ENCODE measurements around the gene PLIN3. TPM values are rescaled to one million over a fixed set of nuclear protein-coding genes. Genes with fewer than 3 reads are reported as not detected.
"Not testable (repeated sequence)": the region's sequence is repeated elsewhere in the genome, so short reads cannot be mapped to it uniquely, and the experiment has no call there.

PLIN3 gene
- total and polyA plus RNA-seq, 2 of the 8 experiments (the other 6 are each of a cell fraction or from before 2014, with no cell fraction given) = 60.7 to 61.5 TPM

- H2BK15ac ChIP-seq (ENCODE audit: low read length); H2BK5ac ChIP-seq (ENCODE audit: low read depth, low read length); H3K4ac ChIP-seq (replicated peaks; ENCODE audit: insufficient read length, low read depth, low read length); H2AK5ac ChIP-seq (ENCODE audit: low read depth, low read length); H3K4me1 ChIP-seq (replicated peaks in 1 of 4; ENCODE audit: control insufficient read depth in 3 of 4, insufficient read depth in 4 of 4, low read length in 3 of 4); H4K5ac ChIP-seq (ENCODE audit: insufficient read length, low read depth, low read length); H2AFZ ChIP-seq (ENCODE audit: low read length); H3K27me3 ChIP-seq (replicated peaks in 1 of 4; ENCODE audit: control insufficient read depth in 3 of 4, extremely low read depth in 1 of 4, insufficient read depth in 3 of 4, low read length in 3 of 4); H3K14ac ChIP-seq (ENCODE audit: insufficient read length); H4K20me1 ChIP-seq (replicated peaks in 1 of 2; ENCODE audit: control insufficient read depth in 1 of 2, insufficient read depth in 2 of 2, low read length in 2 of 2); DNase-seq (ENCODE audit: low read depth in 1 of 2, low spot score in 2 of 2); H3K27ac ChIP-seq (ENCODE audit: low read depth, low read length); H3K23ac ChIP-seq (ENCODE audit: insufficient read length); H3K79me1 ChIP-seq (ENCODE audit: low read depth, low read length); H3K79me2 ChIP-seq (ENCODE audit: control insufficient read depth in 1 of 2, insufficient read depth in 2 of 2, low read length in 2 of 2); H3K36me3 ChIP-seq (ENCODE audit: control insufficient read depth in 2 of 4, insufficient read depth in 4 of 4, low read length in 3 of 4); H3K4me2 ChIP-seq (ENCODE audit: insufficient read depth in 1 of 2, low read depth in 2 of 2, low read length in 2 of 2); H3K4me3 ChIP-seq (ENCODE audit: extremely low read depth in 1 of 4, insufficient read depth in 2 of 4, low read depth in 3 of 4, low read length in 4 of 4); H4K8ac ChIP-seq (ENCODE audit: extremely low read depth, insufficient read depth, low read length); H2BK120ac ChIP-seq (replicated peaks; ENCODE audit: low read depth, low read length); H3K9ac ChIP-seq (replicated peaks in 1 of 4; ENCODE audit: extremely low read depth in 1 of 4, low read depth in 3 of 4, low read length in 3 of 4); H4K91ac ChIP-seq (replicated peaks; ENCODE audit: insufficient read length, low read length); FAIRE-seq; H3K18ac ChIP-seq (ENCODE audit: extremely low read depth, low read length); H3K9me3 ChIP-seq (ENCODE audit: insufficient read depth in 2 of 2, low read depth in 1 of 2, low read length in 1 of 2); H2BK20ac ChIP-seq (ENCODE audit: low read length); H3K56ac ChIP-seq (replicated peaks; ENCODE audit: insufficient read length, low read depth, low read length); H2BK12ac ChIP-seq (ENCODE audit: low read depth, low read length); POLR2A ChIA-PET (ENCODE audit: partially characterized antibody); H3K23me2 ChIP-seq (ENCODE audit: low read depth, low read length): not testable (repeated sequence)
- 89% methylated on average over 13 of the region's 13 CpGs; no CpG with 5 or more reads in 1 of the 2 experiments for WGBS, 2 experiments (ENCODE audit: extremely low coverage in 1 of 2, insufficient coverage in 1 of 2, insufficient read length in 1 of 2, insufficient replicate concordance in 2 of 2, low coverage in 1 of 2, low lambda C conversion rate in 2 of 2, missing lambda C conversion rate in 1 of 2)
- CTCF ChIA-PET (ENCODE audit: partially characterized antibody) = interaction anchor here (0.7 kb wide), 1 partner anchor 53 kb away, joined by 3 read pairs; no protein-coding TSS in a partner anchor
These were observed 33.4 kb upstream of the PLIN3 start for GRCh38 chr19:4900879-4901278.
